Measurements from ENCODE around the gene OR9Q2.

DNA sequence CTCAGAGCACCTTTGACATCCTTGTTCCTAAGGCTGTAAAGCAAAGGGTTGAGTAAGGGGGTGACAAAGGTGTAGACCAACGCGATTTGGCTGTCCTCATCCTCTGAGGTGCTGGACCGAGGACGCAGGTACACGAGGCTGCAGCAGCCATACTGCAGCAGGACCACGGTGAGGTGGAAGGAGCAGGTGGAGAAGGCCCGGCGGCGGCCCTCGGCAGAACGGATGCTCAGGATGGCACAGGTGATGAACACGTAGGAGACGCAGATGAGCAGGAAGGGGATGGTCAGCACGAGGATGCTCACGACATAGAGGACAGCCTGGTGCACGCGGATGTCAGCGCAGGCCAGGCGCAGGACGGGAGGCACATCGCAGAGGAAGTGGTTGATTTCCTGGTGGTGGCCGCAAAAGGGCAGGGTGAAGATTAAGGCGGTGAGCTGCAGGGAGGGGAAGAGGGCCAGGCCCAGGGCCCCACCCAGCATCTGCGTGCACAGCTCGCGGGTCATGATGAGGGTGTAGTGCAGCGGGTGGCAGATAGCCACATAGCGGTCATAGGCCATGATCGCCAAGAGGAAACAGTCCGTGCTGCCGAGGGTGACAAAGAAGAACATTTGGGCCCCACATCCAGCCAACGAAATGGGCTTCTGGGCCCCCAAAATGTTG, 39.2 kb downstream of the OR9Q2 start:
- TF ChIP-seq, protein P1, sequence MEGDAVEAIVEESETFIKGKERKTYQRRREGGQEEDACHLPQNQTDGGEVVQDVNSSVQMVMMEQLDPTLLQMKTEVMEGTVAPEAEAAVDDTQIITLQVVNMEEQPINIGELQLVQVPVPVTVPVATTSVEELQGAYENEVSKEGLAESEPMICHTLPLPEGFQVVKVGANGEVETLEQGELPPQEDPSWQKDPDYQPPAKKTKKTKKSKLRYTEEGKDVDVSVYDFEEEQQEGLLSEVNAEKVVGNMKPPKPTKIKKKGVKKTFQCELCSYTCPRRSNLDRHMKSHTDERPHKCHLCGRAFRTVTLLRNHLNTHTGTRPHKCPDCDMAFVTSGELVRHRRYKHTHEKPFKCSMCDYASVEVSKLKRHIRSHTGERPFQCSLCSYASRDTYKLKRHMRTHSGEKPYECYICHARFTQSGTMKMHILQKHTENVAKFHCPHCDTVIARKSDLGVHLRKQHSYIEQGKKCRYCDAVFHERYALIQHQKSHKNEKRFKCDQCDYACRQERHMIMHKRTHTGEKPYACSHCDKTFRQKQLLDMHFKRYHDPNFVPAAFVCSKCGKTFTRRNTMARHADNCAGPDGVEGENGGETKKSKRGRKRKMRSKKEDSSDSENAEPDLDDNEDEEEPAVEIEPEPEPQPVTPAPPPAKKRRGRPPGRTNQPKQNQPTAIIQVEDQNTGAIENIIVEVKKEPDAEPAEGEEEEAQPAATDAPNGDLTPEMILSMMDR (IDR thresholded peaks at IDR 0.05), result no peak
- TF ChIP-seq POLR2AphosphoS5 (IDR thresholded peaks at IDR 0.05; ENCODE audit: insufficient read depth in 1 of 2, low read depth in 1 of 2) (no peak), POLR2A (IDR thresholded peaks at IDR 0.05) (no peak)

Data from vagina (tissue), 2 donors.